ENCODE measurements around the gene ALDH2.
"Not testable (repeated sequence)": the region's sequence is repeated elsewhere in the genome, so short reads cannot be mapped to it uniquely, and the experiment has no call there.

ALDH2 gene

GRCh38 chr12:111828338-111828979 lies 61.7 kb downstream of the ALDH2 start:
- DNase-seq, result no peak

- not testable (repeated sequence) for DNase-seq
Observed at GRCh38 chr12:111829635-111830034, 62.9 kb downstream of the ALDH2 start.

- DNase-seq, result peak; percentile 65
Observed at GRCh38 chr12:111834740-111835386, 68.1 kb downstream of the ALDH2 start.

GRCh38 chr12:111835531-111836181 lies 68.9 kb downstream of the ALDH2 start:
- not testable (repeated sequence) for DNase-seq

GRCh38 chr12:111838353-111838752 lies 71.6 kb downstream of the ALDH2 start:
- DNase-seq, result no peak

- no peak for DNase-seq
Observed at GRCh38 chr12:111840807-111841206, 74.1 kb downstream of the ALDH2 start.

GRCh38 chr12:111841236-111841749 lies 74.6 kb downstream of the ALDH2 start:
- DNase-seq, result no peak

- peak; percentile 99 for DNase-seq
Observed at GRCh38 chr12:111841750-111842555, 75.2 kb downstream of the ALDH2 start, which contains the start of gene MAPKAPK5. TSS of gene MAPKAPK5 (plus strand) at chr12:111842228. CDS start at chr12:111842734, 506 bp downstream.

GRCh38 chr12:111842556-111843396 lies 76.0 kb downstream of the ALDH2 start:
- DNase-seq, result no peak

- no peak for DNase-seq
Observed at GRCh38 chr12:111846016-111846415, 79.3 kb downstream of the ALDH2 start.

GRCh38 chr12:111850526-111850925 lies 83.8 kb downstream of the ALDH2 start:
- no peak for DNase-seq

GRCh38 chr12:111858186-111858585 lies 91.5 kb downstream of the ALDH2 start:
- DNase-seq, result no peak

GRCh38 chr12:111858778-111859177 lies 92.0 kb downstream of the ALDH2 start:
- no peak for DNase-seq

GRCh38 chr12:111864913-111865312 lies 98.2 kb downstream of the ALDH2 start:
- DNase-seq, result no peak

Measured in activated effector memory CD4-positive, alpha-beta T cell treated with anti-CD3 and anti-CD28 coated beads, Interleukin-2, amount 50 U/mL, for 16 hours (primary cell).